ENCODE measurements around the gene RSPO3.

DNA sequence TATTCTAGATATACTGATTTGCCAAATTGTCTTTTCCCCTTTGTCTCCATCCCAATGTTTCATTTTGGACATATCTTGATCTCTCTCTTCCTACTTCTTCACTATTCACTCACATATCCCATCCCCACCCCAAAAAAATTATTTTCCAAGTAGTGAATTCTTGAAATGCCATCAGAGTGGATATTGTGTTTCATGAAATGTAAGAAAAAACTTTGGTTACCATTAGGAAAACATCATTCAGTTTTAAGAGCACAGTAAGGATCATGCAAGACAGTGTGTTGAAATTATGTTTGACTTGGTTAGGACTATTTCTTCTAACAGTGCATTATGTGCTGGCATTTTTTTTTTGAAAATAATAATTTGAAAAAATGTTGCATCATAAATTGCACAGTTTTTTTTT lies 5.7 kb downstream of the RSPO3 start:
- no peak for TF ChIP-seq POLR2A (IDR thresholded peaks at IDR 0.05)
- TF ChIP-seq, protein P1, sequence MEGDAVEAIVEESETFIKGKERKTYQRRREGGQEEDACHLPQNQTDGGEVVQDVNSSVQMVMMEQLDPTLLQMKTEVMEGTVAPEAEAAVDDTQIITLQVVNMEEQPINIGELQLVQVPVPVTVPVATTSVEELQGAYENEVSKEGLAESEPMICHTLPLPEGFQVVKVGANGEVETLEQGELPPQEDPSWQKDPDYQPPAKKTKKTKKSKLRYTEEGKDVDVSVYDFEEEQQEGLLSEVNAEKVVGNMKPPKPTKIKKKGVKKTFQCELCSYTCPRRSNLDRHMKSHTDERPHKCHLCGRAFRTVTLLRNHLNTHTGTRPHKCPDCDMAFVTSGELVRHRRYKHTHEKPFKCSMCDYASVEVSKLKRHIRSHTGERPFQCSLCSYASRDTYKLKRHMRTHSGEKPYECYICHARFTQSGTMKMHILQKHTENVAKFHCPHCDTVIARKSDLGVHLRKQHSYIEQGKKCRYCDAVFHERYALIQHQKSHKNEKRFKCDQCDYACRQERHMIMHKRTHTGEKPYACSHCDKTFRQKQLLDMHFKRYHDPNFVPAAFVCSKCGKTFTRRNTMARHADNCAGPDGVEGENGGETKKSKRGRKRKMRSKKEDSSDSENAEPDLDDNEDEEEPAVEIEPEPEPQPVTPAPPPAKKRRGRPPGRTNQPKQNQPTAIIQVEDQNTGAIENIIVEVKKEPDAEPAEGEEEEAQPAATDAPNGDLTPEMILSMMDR (IDR thresholded peaks at IDR 0.05) = no peak

Data from uterus (tissue), 2 donors.